GM18951 (cell line): ENCODE measurements around the gene PLD4.

Experiments used
- POLR2A ChIP-seq: IDR thresholded peaks from 4 replicates; pipeline ENCODE4 v1.6.1; 2011; ENCODE audit warnings: mild to moderate bottlenecking; ENCODE audit not compliant: insufficient read length, insufficient read depth; ENCODE audit errors: extremely low read depth
- in situ Hi-C: fragments of 300-500 bp; cut with MboI; formaldehyde crosslinking; loops from one replicate; pipeline ENCODE4 v1.12.0; 2022; ENCODE audit warnings: low sequenced_read_pairs, mixed read lengths, inconsistent platforms; ENCODE audit not compliant: unreplicated experiment

PLD4 gene

DNA sequence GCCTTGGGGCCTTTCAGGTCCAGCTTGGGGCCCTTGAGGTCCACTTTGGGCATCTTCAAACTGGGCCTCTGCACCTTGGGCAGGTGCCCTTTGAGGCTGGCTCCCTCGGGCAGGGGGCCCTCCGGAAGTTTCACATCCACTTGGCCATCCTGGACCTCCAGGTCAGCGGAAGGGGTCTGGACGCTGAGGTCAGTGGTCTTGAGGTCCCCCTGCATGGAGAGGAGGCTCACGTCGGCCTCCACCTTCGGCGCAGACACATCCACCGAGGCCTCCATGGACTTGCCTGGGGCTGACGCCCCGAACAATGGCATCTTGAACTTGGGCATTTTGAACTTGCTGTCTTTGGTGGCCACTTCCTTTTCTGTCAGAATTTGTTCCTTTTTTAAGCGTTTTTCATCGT lies 28.4 kb downstream of the PLD4 start:
- no peak for TF ChIP-seq POLR2A
- in situ Hi-C loops: no loop called here

DNA sequence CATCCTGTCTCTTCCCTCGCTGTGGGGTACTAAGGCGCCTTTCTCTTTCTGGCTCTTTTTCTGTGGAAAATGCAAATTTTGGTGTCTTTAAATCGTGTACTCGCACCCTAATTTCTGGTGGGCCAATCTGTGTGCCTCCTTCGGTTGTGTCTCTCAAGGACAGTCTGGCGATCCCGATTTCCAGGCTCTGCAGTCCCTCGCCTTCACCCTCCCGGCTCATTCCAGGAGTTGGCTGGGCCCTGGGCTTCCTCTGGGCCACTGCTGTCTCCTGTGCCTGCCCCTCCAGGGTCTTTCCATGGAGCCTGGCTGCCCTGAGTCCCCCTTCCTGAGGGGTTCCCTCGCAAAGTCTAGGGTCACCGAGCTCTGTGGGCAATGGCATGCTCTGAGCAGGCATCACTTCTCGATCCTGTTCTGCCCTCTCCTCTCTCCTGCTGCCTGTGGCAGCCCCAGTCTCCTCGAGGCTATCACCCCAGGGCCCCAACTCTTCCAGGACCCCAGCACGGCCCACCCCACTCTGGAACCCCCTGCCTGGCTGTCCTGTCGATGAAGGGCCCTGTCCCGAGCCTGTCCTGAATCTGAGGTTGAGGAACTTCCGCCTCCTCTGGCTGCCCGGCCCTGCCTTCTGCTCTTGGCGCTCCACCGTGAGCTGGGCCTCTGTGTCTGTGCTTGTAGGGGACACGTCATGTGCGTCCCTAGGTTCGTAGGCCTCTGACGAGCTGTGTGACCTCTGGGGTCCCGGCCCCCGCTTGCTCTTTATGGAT lies 29.4 kb downstream of the PLD4 start:
- in situ Hi-C loops: no loop called here
- no peak for TF ChIP-seq POLR2A

DNA sequence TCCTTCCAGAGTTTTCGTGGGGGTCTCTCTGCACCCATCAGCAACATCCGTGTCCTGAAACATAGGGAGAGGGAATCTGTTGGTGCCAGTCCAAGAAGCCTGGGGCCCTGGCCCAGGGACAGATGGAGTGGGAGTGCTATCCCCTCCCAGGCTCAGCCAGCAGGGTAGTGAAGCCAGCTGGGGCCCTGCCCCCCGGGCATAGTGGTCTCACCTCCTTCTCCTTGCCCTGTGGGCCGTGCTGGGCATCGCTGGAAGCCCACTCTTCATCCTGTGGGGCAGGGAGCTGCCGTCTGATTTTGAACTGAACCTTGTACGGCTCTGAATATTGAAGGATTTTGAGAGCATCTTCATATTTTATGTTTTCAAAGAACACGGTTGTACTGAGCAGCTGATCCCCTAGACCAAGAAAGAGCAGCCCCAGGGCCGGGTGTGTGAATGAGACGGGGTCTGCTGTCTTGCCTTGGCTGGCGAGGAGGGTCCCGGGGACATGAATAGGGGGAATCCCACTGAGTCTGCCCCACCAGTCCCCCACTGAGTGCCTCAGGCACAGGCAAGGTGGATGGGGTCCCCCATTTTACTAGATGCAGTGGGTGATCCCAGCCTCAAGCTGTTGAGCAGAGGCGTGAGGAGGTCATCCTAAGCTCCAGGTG lies 30.2 kb downstream of the PLD4 start:
- TF ChIP-seq POLR2A: no peak
- in situ Hi-C loops: no loop called here

DNA sequence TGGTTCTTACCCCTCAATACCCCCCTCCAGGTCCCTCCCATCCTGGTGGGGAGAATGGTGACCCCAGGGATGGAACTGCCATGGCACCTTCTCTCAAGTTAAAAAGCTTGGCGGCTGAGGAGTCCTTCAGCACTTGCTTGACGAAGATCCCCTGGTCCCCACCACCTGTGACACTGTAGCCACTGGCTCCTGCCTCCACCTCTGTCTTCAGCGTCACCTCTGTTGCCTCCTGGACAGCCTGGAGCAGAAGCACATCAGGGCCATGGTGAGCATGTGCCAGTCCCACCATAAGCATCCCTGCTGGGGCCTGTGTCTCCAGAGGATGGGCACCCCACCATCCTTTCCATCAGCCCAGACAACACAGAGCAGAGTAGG lies 30.7 kb downstream of the PLD4 start:
- in situ Hi-C loops: no loop called here
- TF ChIP-seq POLR2A: no peak

DNA sequence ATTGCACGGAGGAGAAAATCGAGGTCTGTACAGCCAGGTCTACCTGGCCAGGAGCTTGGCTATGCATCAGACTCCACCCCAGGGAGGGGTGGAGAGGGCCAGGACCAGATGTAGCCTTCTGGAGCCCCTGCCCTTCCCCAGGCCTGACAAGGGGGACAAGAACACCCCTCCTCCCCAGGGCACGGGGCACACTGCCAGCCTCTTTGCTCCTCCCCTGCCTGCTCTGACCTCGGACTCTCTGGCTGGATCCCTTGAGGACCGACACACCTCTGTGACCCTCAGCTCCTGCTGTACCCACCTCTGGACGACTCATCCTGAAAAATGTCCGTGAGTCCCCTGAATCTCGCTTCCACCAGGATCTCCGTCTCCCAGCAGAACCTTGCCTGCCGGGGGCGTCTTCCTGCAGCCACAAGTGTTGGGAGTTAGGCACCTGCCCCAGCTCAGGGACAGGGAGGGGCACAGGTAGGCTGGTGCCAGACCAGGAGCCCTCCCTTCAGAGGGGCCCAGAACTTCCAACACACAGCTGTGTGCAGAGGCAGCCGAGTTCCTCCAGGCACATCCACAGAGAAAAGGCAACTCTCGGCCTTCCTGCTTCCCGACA lies 31.7 kb downstream of the PLD4 start:
- no peak for TF ChIP-seq POLR2A
- in situ Hi-C loops: no loop called here

DNA sequence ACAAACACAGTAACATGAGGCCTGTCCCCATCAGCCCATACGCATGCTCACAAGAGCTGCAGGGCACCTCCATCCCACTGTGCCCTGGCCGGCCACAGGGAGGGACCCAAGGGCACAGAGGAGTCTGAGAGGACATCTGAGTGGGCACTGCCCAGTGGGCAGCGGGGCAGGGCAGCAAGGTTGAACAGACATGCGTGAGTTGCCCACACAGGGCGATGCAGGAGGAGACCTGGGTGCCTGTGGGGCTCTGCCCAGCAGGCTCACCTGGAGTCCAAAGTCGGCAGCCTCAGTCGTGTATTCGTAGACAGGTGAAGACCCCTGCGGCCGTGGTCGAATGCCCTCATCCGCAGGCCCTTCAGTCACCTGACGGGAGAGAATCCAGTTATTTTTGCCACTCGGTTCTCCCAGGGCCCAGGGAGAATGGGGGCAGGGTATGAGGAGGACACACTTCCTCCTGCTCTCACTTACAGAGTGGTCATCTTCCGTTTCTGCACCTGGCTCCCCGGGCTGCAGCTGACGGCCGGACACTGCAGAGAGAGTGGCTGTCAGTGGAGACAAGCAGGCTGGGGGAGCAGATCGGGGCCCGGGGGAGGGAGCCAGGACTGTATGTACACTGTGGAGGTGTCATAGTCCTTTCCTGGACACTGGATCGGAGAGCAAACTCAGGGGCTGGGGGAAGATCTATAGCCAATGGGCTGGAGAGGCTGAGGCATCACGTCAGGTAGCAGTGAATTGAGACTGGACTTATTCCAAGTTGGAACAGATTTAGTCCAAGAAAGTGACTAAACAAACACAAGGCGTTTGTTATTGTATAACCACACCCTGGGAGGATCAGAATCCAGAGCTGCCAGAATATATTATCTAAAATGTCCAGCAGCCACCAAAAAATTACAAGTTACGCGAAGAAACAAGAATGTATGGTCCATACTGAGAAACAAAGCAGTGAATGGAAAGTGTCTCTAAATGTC lies 32.8 kb downstream of the PLD4 start:
- no peak for TF ChIP-seq POLR2A
- in situ Hi-C loops: no loop called here

DNA sequence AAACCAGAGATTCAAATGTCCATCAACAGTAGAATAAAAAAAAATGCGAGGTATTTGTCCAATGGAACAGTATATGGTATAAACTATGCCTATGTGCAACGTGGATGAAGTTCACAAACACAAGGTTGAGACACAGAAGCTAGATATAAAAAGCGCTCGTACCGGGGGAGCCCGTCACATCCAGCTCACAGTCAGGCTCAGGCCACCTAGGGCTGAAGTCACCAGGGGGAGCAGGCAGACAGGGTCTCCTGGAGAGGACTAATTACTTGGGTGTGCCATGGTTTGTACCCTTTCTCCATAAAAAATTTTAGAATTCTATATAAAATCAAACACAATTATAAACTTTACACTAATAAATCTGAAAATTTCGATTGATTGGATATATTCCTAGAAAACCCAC lies 39.9 kb downstream of the PLD4 start:
- in situ Hi-C loops: no loop called here

DNA sequence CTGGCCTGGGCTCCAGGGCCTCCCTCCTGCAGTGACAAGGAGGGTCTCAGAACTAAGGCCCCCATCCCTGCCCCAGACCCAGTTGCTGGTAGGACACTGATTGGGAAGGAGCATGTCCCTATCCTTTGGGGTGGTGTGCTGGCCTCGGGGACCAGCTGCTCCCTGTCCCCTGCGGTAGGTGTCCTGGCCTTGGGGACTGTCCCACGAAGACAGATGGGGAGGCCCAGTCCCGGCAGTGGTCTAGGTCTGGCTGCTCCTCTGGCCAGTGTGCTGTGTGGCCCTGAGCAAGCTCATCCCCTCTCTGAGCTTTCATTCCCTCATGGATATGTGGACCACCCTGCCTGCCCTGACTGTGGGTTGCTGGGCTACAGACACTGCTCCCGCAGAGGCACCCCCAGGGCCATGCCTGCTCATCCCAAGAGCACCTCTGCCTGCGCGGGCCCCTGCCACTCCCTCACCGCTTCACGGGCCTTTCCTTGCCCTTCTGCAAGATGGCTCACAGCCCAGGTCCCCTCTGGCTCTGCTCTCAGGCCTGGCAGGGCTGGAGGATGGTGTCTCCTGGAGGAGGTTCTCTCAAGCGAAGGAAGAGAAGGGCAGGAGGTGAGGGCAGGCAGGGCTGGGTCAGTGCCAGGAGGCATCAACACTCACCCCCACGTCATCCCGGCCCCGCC lies 41.0 kb downstream of the PLD4 start:
- TF ChIP-seq POLR2A: no peak
- in situ Hi-C loops: no loop called here

More for the DNA sequence above, 39.9 kb downstream of the PLD4 start:
- no peak for TF ChIP-seq POLR2A

DNA sequence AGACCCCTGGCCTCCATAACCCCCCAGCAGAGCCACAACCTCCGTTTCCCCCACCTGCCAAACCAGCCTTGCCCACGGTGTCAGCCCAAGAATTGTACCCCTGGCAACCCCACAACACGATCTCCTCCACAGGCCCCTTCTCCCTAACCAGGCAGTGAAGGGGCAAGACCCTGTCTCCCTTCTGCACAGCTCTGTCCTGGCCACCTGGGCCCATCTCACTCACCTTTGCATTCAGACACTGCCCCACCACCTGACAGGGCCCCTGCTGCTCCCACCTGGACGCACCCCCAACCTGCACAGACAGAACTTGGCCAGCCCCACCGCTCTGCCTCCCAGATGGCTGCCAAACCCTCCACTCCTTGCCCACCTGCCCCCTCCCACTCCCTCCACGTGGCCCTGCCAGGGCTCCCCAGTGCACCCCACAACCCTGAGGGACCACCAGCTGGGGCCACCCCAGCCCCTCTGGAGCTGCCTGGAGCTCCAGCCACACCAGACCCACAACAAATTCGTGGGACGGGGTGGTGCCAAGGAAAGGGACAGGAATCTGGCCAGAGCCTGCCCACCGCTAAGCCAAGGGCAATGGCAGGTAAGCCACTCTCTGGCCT lies 41.7 kb downstream of the PLD4 start:
- in situ Hi-C loops: no loop called here

DNA sequence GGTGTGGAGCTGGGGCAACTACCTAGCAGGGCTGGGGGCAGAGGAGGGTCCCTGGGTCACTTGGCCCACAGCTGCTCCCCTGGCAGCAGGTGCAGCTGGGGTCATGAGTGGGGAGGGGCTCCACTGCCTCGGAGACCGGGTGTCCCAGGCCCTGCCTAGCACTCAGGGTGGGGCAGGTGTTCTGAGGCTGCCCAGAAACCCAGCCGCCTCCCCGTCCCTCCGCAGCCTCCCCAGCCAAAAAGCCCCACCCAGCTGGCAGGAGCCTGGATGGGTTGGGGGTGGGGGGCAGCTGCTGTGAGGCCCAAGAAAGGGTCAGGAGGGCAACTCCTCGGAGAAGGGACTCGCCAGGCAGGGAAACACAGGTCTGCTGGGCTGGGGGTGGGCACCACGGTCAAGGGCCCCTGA lies 42.3 kb downstream of the PLD4 start:
- in situ Hi-C loops: no loop called here
- TF ChIP-seq POLR2A: no peak

More for the DNA sequence above, 41.7 kb downstream of the PLD4 start:
- TF ChIP-seq POLR2A: no peak

DNA sequence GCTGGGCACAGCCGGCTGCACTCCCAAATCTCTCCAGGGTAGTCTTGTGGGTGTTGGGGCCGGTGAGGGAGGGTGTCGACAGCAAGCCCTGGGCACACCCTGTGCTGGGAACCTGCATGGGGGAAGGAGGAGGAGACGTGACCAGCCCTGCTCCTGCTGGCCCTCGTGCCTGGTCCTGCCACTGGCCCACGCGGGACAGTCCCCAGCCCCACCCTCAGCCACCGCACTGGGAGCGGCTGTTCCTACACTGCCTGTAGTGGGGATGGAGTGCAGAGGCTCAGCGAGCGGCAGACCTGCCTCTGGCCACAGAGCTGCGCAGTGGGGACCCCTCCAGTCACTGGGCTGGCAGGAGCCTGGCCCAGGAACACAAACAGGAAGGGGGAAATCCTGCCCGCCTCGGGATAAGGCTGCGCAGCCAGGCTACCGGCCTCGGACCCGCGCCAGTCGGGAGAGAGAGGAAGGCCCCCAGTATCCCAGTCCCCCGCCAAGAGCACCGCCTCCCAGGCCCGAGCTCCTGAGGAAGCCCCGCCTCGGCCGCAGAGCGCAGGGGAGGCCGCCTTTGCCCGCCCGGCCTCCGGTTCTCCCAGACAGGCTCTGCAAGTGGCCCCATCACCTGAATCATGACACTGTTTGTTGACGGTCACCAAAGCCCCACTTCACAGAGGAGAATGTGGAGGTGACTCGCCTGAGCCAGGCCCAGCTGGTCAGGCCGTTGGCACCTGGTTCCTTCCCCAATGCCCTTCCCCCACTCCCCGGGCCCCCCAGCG lies 42.9 kb downstream of the PLD4 start:
- no peak for TF ChIP-seq POLR2A
- in situ Hi-C loops: no loop called here
